ENCODE measurements around the gene CUX1.
A peak's percentile ranks its signal among the peaks of the same experiment; 100 is the strongest.
"Not testable (repeated sequence)": the region's sequence is repeated elsewhere in the genome, so short reads cannot be mapped to it uniquely, and the experiment has no call there.

CUX1 gene

DNA sequence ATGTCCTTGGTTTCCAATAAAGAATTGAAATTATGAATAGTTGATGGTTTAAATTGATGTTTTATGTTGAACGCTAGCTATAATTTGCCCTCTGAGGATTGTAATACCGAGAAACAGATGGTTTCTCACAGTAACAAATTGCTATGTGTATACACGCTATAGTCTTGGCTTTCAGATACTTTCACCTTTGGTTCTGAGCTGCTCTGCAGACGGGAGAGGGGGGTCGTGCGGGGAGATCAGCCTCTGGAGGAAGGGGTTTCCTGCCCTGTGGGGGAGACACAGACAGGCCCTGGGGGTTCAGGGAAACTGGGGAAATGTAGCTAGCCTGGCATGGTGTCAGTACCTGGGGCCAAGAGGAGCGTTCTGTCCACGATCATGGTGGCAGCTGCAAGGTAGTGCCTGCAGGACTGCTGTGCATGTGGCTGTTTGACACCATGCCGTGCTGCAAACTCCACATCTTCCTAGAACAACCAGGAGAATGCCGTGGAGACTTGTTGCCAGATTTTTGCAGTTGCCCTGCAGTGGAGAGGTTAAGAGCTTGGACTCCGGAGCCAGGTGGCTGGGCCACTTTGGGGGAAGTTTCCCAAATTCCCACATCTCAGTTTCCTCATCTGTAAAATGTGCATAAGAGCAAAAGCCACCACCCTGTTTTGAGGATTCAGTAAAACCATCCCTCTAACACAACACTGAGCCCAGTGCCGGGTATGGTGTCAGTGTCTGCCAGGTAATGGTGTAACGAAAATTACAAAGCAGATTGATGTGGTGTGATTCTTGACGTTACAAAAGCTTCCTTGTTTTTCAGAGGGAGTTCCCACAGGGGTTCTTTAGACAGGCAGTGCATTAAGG, 167.9 kb downstream of the CUX1 start:
- ATAC-seq, result no peak

GRCh38 chr7:101985903-101986734, 168.7 kb downstream of the CUX1 start:
- DNase-seq, result no peak
- ATAC-seq, result no peak

More for the DNA sequence above, 167.9 kb downstream of the CUX1 start:
- no peak for DNase-seq

- DNase-seq (no peak), ATAC-seq (no peak)
Observed at GRCh38 chr7:101987494-101987893, 170.1 kb downstream of the CUX1 start.

DNA sequence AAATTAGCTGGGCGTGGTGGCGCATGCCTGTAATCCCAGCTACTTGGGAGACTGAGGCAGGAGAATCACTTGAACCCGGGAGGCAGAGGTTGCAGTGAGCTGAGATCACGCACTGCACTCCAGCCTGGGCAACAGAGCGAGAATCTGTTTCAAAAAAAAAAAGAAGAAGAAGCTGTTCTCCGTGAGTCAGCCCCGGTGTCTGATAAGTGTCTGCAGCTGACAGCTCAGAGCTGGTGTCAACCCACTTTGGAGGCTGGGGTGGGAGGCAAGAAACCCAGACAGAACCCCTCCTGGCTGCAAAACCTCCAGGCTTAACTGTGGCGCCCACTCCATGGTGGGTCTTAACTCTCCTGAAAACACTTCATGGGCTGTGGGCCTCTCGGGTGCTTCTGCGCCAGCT, 170.6 kb downstream of the CUX1 start:
- not testable (repeated sequence) for DNase-seq, ATAC-seq

DNA sequence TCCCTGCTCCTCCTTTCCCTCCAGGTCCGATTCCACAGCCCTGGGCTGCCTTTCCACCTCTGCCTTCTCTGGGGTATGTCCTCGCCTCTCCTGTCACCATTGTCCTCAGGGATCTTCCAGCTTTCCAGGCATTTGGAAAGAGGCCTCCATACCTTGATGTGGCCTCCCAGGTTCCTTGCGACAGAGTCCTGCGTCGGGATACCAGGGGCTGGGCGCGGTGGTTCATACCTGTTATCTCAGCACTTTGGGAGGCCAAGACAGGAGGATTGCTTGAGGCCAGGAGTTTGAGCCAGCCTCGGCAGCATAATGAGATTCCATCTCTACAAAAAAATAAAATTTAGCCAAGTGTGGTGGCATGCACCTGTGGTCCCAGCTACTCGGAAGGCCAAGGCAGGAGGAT, 171.1 kb downstream of the CUX1 start:
- DNase-seq (no peak), ATAC-seq (no peak)

DNA sequence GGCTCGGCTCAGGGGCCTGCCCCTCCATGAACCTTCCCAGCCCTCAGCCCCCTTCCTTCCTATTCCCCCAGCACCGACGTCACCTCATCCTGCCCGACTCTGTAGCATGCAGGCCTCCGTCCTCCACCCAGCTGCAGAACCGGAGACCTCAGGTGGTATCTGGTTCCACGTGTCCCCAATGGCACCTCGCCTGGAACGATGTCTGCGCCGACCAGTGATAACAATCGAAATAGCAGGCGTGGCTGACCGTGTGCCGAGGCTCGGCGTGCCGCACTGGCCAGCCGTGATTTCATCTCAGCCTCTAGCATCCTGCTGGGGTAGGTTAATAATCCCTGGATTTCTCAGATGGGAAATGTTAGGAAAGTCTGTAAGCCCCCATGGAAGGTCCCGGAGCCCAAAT, 171.7 kb downstream of the CUX1 start:
- ATAC-seq, result no peak

GRCh38 chr7:101990811-101991418, 173.5 kb downstream of the CUX1 start:
- peak; percentile 11 for DNase-seq
- ATAC-seq, result peak; percentile 65

More for the DNA sequence above, 171.7 kb downstream of the CUX1 start:
- DNase-seq, result no peak

DNA sequence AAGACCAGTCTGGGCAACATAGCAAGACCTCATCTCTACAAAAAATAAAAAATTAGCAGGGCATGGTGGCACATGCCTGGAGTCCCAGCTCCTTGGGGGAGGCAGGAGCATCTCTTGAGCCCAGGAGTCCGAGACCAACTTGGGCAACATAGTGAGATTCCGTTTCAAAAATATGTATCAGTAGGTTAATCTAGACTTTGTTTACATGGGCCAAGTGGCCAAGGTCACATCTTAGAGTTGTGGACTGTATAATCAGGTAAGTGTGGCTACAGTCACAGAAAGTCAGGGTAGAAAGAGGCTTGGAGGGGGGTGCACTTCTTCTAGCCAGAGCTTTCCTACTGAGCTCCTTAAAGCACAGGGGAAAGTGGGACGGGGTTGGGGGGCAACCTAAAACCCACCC, 174.4 kb downstream of the CUX1 start:
- DNase-seq (no peak), ATAC-seq (no peak)

DNA sequence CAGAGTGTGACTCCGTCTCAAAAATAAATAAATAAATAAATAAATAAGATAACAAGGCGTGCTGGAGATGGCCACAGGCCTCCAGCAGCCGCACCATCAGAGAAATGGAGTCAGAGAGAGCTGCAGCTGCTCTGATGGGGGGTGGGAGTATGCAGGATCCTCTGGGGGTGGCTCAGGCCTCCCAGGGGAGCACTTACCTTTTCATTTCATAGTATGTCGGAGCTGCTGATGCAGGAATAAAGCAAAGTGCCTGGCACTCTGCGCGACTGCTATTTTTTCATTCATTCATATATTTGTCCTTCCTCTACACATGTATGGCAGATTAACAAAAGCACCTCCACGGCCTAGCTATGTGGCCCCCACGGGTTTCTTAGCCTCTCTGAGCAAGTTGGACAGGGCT, 175.9 kb downstream of the CUX1 start:
- no peak for ATAC-seq

DNA sequence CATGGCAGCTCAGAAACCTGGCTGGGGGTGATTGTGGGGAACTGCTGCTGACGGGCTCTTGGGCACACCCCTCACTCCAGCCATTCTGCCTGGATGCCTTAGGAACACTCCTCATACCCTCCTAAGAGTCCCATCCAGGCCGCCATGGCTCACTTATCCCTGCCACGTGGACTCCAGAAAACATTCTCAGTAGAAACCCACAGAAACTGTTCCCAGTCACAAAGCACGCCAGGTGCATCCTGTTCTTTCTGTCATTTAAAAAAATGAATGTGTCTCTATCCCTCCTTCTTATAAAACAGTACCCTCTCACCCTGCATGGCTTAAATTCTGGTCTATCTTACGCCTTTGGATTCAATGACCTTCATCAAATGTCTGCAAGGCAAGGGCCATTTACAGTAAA, 177.7 kb downstream of the CUX1 start:
- no peak for DNase-seq

More for the DNA sequence above, 175.9 kb downstream of the CUX1 start:
- DNase-seq, result no peak

DNA sequence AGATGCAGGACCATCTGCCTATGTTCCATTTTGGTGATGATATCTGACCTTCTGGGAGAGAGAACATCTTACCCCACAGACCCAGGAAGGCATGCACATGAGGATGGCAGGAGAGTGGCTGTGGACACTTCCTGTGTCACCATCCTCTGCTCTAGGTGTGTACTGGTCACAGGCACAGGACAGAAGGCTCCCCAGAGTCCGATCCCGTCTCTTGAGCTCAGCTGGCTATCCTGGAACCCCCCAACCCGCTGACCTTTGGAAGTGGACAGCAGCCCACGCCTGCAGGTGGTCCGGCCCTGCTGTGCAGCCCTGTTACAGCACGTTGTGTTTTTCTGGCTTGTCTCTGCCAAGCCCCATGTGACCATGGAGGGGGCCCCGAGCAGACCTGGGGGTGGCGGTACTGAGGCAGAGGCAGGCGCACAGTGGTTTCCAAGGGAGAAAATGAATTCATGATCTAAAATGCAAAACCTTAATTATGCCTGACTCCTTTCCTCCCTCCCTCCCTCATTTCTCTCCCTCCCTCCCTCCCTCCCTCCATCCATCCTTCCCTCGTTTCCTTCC, 178.8 kb downstream of the CUX1 start:
- ATAC-seq, result no peak
- DNase-seq, result no peak

More for the DNA sequence above, 177.7 kb downstream of the CUX1 start:
- ATAC-seq, result no peak

- ATAC-seq, result no peak
- no peak for DNase-seq
Observed at GRCh38 chr7:101996876-101997275, 179.4 kb downstream of the CUX1 start.

- ATAC-seq (no peak), DNase-seq (no peak)
Observed at GRCh38 chr7:101998029-101998905, 180.8 kb downstream of the CUX1 start.

- DNase-seq (no peak), ATAC-seq (no peak)
Observed at GRCh38 chr7:101998906-101999240, 181.4 kb downstream of the CUX1 start.

- DNase-seq, result no peak
- no peak for ATAC-seq
Observed at GRCh38 chr7:101999393-101999792, 182.0 kb downstream of the CUX1 start.

DNA sequence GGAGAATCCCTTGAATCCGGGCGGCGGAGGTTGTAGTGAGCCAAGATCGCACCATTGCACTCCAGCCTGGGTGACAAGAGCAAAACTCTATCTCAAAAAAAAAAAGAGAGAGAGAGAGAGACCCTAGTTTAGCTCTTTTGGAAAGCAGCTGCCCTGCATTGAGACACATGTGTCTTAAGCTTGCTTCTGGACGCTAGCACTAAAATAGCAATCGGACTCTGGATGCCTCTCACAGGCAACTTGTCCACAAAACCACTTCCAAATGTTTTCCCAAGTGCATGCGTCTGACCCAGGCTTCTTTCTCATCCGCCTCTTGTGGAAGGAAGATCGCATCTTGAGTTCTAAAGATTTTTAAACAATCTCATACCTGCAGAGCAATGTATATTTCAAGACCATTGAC, 182.7 kb downstream of the CUX1 start:
- DNase-seq (no peak), ATAC-seq (no peak)

- DNase-seq, result no peak
Observed at GRCh38 chr7:102004229-102004628, 186.8 kb downstream of the CUX1 start.

DNA sequence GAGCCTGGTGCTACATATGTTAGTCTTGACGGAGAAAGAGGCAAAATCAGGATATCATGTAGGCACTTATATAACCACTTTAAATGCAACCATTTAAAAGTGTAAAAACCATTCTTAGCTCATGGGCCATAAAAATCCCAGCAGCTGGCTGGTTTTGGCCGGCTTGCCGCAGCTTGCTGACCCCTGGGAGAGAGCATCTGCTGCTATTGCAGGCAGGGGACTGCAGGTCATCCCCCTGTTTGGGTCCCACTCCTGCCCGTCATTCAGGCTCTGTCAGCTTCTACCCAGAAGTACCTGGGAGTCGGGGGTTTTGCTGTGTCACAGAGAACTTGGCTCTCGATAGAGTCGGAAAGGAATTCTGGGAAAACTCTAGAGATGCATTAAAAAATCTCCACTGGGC, 187.4 kb downstream of the CUX1 start:
- ATAC-seq (no peak), DNase-seq (no peak)

More at GRCh38 chr7:102004229-102004628, 186.8 kb downstream of the CUX1 start:
- ATAC-seq, result no peak

DNA sequence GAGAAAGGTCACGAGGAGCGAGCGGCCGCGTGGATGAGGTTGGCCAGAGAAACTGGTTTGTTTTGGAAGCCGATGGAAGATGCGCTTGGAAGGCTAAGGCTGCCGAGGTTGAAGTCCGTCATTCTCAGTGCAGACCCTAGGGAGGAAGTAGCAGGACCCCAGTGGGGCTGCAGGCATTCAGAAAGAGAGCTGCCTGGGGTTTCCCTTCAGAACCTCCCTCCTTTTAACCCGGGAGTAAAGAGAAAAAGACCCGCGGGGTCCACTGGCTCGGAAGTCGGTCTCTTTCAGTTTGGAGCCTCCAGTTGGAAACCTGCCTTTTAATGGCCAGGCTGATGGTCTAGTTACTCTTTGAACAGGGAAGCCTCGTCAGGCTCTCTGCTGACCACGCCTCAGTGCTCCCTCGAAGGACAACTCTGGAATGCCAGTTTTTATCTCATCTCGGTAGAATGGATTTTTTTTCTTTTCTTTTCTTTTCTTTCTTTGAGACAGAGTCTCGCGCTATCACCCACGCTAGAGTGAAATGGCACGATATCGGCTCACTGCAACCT, 188.6 kb downstream of the CUX1 start:
- no peak for ATAC-seq
- DNase-seq, result no peak

DNA sequence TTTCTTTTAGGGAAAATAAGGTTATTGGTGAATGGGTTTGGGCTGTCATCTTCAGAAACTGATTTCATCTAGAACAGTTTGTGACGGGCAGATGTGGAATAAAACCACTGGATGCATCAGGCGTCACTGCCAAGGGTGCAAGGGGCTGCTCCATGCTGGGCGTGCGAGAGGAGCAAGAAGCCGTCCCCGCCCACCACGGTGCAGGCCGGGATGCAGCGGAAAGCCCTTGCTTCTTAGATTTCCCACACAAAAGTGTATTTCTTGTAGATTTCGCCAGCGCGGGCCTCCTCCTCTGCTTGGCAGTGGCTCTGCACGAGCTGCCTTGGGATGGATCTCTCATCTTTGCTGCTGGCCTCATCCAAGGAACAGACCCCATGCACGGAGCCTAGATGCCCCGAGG, 189.3 kb downstream of the CUX1 start:
- no peak for DNase-seq
- ATAC-seq, result no peak

All from stimulated activated naive CD8-positive, alpha-beta T cell treated with anti-CD3 and anti-CD28 coated beads, Interleukin-15, Interleukin-2, amounts not matched to agents 100 U/mL and 50 U/mL, for 24 hours (primary cell).